ENCODE data around the gene SLC16A1.

The SLC16A1 gene

GRCh38 chr1:112893288-112894009 is 62.5 kb downstream of the SLC16A1 start:
- TF ChIP-seq RAD21 (IDR thresholded peaks at IDR 0.05; ENCODE audit: low read depth) = no peak
- TF ChIP-seq YY1 (IDR thresholded peaks at IDR 0.05; ENCODE audit: low read depth) = no peak
- TF ChIP-seq FOXM1 (IDR thresholded peaks at IDR 0.05; ENCODE audit: borderline replicate concordance, low read depth) = no peak
- TF ChIP-seq EP300 (IDR thresholded peaks at IDR 0.05; ENCODE audit: borderline replicate concordance) = no peak
- no peak for TF ChIP-seq REST (IDR thresholded peaks at IDR 0.05; ENCODE audit: low read depth)
- TF ChIP-seq MAX (IDR thresholded peaks at IDR 0.05) = no peak
- no peak for TF ChIP-seq USF1 (IDR thresholded peaks at IDR 0.05)
- no peak for TF ChIP-seq TAF1 (IDR thresholded peaks at IDR 0.05; ENCODE audit: low read depth)
- no peak for TF ChIP-seq TCF12 (IDR thresholded peaks at IDR 0.05; ENCODE audit: low read depth)
- no peak for TF ChIP-seq CEBPB (IDR thresholded peaks at IDR 0.05)
- no peak for TF ChIP-seq TEAD4 (IDR thresholded peaks at IDR 0.05)
- no peak for TF ChIP-seq EGR1 (IDR thresholded peaks at IDR 0.05)
- TF ChIP-seq CREB1 (IDR thresholded peaks at IDR 0.05; ENCODE audit: low read depth) = no peak
- TF ChIP-seq NFIC (IDR thresholded peaks at IDR 0.05) = no peak
- TF ChIP-seq ZBTB7A (IDR thresholded peaks at IDR 0.05; ENCODE audit: low read depth) = no peak

GRCh38 chr1:112889052-112889768 is 66.8 kb downstream of the SLC16A1 start:
- TF ChIP-seq EP300 (IDR thresholded peaks at IDR 0.05; ENCODE audit: borderline replicate concordance) = no peak
- TF ChIP-seq USF1 (IDR thresholded peaks at IDR 0.05) = no peak
- no peak for TF ChIP-seq TCF12 (IDR thresholded peaks at IDR 0.05; ENCODE audit: low read depth)
- no peak for TF ChIP-seq YY1 (IDR thresholded peaks at IDR 0.05; ENCODE audit: low read depth)
- no peak for TF ChIP-seq TAF1 (IDR thresholded peaks at IDR 0.05; ENCODE audit: low read depth)
- TF ChIP-seq ZBTB7A (IDR thresholded peaks at IDR 0.05; ENCODE audit: low read depth) = no peak
- TF ChIP-seq NFIC (IDR thresholded peaks at IDR 0.05) = no peak
- TF ChIP-seq MAX (IDR thresholded peaks at IDR 0.05) = no peak

- TF ChIP-seq TEAD4 (IDR thresholded peaks at IDR 0.05) (no peak), REST (IDR thresholded peaks at IDR 0.05; ENCODE audit: low read depth) (no peak)
These were observed 67.4 kb downstream of the SLC16A1 start for GRCh38 chr1:112888630-112889029.

- TF ChIP-seq TCF12 (IDR thresholded peaks at IDR 0.05; ENCODE audit: low read depth) = no peak
These were observed 68.3 kb downstream of the SLC16A1 start for GRCh38 chr1:112887599-112888283.

- TF ChIP-seq ZBTB7A (IDR thresholded peaks at IDR 0.05; ENCODE audit: low read depth) (no peak), TAF1 (IDR thresholded peaks at IDR 0.05; ENCODE audit: low read depth) (no peak), EP300 (IDR thresholded peaks at IDR 0.05; ENCODE audit: borderline replicate concordance) (no peak), TEAD4 (IDR thresholded peaks at IDR 0.05) (no peak)
These were observed 73.7 kb downstream of the SLC16A1 start for GRCh38 chr1:112882271-112882744.

GRCh38 chr1:112881742-112882127 is 74.3 kb downstream of the SLC16A1 start:
- no peak for TF ChIP-seq TEAD4 (IDR thresholded peaks at IDR 0.05)
- no peak for TF ChIP-seq CEBPB (IDR thresholded peaks at IDR 0.05)
- no peak for TF ChIP-seq NFIC (IDR thresholded peaks at IDR 0.05)
- no peak for TF ChIP-seq ZBTB7A (IDR thresholded peaks at IDR 0.05; ENCODE audit: low read depth)
- no peak for TF ChIP-seq EGR1 (IDR thresholded peaks at IDR 0.05)
- no peak for TF ChIP-seq REST (IDR thresholded peaks at IDR 0.05; ENCODE audit: low read depth)
- TF ChIP-seq FOXM1 (IDR thresholded peaks at IDR 0.05; ENCODE audit: borderline replicate concordance, low read depth) = no peak
- TF ChIP-seq TCF12 (IDR thresholded peaks at IDR 0.05; ENCODE audit: low read depth) = no peak

All from Ishikawa (cell line).